NCI-H1092 treated with DMSO at 0.1 percent for 48 hours (cell line): Measurements from ENCODE around the gene NCBP2.
A peak's percentile ranks its signal among the peaks of the same experiment; 100 is the strongest.
"Not testable (repeated sequence)": the region's sequence is repeated elsewhere in the genome, so short reads cannot be mapped to it uniquely, and the experiment has no call there.

ENCODE experiments used
- DNase-seq: peaks from one replicate; lab custom pipeline; 2025; lab: John Stamatoyannopoulos, UW

Gene NCBP2

GRCh38 chr3:196968233-196969133 is 26.2 kb upstream of the NCBP2 start, which contains the start of gene PIGZ:
TSS of gene PIGZ (minus strand) at chr3:196968833. CDS start at chr3:196952031, 16,802 bp downstream.
- DNase-seq = peak; percentile 28

GRCh38 chr3:196967412-196968232 is 25.3 kb upstream of the NCBP2 start:
- DNase-seq = no peak

DNA sequence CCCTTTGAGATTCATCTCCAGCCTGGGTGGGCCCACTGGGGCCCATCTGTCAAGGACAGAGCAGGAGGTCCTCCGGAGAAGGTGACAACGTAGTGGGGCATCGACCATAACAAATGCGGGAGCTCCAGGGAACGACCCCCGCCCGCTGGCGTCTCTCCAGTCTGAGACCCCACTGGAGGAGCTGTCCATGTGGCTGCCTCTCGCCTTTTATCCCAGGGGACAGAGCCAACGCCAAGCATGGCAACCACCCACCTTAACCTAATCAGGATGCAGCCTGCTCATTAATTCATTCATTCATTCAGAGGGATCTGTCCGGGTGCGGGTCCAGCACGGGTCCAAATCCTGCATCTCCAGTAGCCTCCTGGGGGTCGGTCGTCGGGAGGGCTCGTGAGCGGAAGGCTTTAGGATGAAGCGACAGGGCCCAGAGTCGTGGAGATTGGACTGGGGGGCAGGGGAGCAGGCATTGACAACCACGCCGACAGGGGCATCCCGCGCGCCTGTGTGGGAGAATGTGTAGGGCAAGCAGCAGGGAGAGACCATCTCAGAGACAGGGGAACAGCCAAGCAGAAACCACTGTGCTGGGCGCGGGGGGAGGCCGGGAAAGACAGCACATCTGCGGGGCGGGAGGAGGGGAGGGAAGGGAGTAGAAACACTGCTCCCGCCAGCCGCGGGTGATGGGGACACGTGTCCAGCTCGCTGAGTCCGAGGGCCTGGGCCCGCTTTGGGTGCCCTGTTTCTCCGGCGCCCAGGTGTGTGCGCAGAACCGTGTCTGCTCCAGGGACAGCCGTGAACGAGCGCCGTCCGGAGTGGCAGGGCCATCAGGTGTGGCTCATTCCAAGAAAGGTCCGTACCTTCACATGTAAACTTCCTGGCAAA is 24.4 kb upstream of the NCBP2 start:
- DNase-seq = no peak

DNA sequence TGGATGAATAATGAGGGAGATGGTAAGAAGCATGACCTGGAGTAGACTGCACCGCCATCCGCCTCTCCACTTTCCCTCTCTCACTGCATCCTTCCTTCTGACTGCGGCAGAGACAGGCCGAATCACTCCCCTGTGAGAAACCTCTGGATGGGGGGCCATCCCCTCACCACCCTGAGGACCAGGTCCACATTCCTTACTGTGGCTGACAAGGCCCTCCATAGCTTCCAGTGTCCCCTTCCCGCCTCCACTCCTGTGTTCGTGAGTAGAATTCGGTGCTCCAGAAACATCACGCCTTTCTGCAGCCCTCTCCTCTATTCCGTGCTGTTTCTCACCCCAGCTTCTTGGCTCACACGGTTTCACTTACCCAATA is 23.5 kb upstream of the NCBP2 start:
- DNase-seq = no peak

GRCh38 chr3:196965112-196965803 is 22.9 kb upstream of the NCBP2 start:
- no peak for DNase-seq

- DNase-seq = no peak
Measured at GRCh38 chr3:196963631-196963953, 21.3 kb upstream of the NCBP2 start.

GRCh38 chr3:196962930-196963630 is 20.8 kb upstream of the NCBP2 start:
- DNase-seq = no peak

- DNase-seq = no peak
Measured at GRCh38 chr3:196962108-196962929, 20.0 kb upstream of the NCBP2 start.

DNA sequence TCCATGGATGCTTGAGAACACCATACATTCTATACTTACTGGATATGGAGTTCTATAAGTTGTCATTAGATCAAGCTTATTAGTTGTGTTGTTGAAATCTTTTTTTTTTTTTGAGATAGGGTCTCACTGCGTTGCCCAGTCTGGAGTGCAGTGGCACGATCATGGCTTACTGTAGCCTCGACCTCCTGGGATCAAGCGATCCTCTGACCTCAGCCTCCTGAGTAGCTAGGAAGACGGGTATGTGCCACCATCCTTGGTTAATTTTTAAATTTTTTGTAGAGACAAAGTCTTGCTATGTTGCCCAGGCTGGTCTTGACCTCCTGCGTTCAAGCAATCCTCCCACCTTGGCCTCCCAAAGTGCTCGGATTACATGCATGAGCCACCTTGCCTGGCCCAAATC is 12.5 kb upstream of the NCBP2 start:
- no peak for DNase-seq

DNA sequence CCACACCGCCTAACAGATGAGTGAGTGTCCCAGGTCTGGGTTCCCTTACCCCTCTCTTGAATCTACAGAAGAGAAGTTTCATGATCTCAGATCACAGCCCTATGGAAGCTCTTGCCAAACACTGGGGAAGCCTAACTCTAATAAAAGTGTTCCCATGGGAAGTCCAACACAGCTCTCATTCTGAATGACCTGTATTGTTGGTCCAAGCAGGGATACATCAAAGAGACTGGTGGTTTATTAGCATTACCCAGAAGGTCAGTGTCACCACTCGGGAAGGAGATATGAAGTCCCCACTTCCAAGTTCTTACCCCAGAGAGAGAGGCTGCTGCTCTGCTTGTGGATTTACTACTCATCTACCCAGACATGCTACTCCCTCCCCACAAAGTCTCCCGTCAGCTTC is 9.0 kb upstream of the NCBP2 start:
- DNase-seq = no peak

DNA sequence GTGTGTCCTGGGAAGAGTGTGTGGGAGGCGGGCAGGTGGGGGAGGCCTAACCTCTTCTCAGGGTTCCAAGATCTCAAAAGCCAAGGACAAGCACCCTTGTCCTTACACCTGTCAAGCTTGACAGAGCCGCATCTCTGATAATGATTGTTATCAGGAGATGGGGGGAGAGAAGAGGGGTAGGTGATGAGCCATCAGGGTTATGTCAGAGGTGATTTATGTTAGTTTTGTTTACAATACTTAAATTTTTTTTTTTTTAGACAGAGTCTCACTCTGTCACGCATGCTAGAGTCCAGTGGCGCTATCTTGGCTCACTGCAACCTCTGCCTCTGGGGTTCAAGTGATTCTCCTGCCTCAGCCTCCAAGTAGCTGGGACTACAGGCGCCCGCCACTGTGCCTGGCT is 7.4 kb upstream of the NCBP2 start:
- no peak for DNase-seq

- no peak for DNase-seq
Measured at GRCh38 chr3:196949285-196949619, 6.9 kb upstream of the NCBP2 start.

DNA sequence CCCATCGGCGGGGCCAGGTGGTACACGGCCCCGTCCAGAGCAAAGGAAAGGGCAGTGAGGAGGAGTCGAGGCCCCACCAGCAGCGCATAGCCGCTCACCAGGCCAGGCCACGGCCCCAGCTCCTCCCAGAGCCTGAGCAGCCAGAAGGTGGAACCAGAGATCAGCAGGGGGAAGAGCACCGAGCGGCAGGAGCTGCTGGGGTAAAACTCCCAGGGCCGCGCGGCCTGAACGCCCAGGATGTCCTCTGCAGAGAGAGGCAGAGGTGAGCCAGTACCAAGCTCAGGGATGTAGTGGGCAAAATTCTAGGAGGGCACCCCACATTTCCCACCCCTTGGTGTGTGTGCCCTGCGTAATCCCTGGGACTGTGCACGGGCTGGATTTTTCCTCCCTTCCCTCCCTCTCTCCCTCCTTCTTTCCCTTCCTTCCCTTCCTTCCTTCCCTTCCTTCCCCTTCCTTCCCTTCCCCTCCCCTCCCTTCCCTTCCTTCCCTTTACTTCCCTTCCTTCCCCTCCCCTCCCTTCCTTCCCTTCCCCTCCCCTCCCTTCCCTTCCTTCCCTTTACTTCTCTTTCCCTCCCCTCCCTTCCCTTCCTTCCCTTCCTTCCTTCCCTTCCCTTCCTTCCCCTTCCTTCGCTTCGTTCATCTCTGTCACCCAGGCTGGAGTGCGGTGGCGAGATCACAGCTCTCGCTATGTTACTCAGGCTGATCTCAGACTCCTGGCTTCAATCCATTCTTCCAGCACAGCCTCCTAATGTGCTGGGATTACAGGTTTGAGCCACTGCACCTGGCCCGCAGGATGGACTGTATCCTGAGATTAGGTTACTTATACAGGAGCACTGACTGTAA is 6.3 kb upstream of the NCBP2 start:
- no peak for DNase-seq

GRCh38 chr3:196947860-196948441 is 5.6 kb upstream of the NCBP2 start:
- DNase-seq = no peak

- no peak for DNase-seq
Measured at GRCh38 chr3:196947136-196947859, 5.0 kb upstream of the NCBP2 start.

DNA sequence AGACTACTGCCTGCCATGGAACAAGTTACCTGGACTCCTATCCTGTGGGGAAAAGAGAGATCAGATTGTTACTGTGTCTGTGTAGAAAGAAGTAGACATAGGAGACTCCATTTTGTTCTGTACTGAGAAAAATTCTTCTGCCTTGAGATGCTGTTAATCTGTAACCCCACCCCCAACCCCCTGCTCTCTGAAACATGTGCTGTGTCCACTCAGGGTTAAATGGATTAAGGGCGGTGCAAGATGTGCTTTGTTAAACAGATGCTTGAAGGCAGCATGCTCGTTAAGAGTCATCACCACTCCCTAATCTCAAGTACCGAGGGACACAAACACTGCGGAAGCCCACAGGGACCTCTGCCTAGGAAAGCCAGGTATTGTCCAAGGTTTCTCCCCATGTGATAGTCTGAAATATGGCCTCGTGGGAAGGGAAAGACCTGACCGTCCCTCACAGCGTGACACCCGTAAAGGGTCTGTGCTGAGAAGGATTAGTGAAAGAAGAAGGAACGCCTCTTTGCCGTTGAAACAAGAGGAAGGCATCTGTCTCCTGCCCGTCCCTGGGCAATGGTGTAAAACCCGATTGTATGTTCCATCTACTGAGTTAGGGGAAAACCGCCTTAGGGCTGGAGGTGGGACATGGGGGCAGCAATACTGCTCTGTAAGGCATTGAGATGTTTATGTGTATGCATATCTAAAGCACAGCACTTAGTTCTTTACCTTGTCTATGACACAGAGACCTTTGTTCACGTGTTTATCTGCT is 1.9 kb upstream of the NCBP2 start:
- DNase-seq = not testable (repeated sequence)

GRCh38 chr3:196942915-196943277 is 568 bp upstream of the NCBP2 start:
- DNase-seq = no peak
